Upper lobe of left lung (tissue), 6 donors: ENCODE results near the gene CCDC85B. TPM values are rescaled to one million over a fixed set of nuclear protein-coding genes. Genes with fewer than 3 reads are reported as not detected.

ENCODE experiments used
- ATAC-seq, 2 donors: fragments of 200-7000 bp; cut with Tn5 transposase; one replicate each; pipeline ENCODE4 v1.9.1; 2022; ENCODE audit warnings: mild to moderate bottlenecking in 2 of 2, moderate library complexity in 2 of 2; ENCODE audit not compliant: low FRiP score in 2 of 2
- DNase-seq, 2 donors: peaks; one replicate each; pipeline ENCODE4 v3.0.0-alpha.2; 2019 to 2020
- H3K27ac ChIP-seq, 4 donors: fragments of 200-600 bp; sonication (generic); one replicate each; pipeline ENCODE4 v1.5.1; 2016 to 2019
- H3K27me3 ChIP-seq, 4 donors: fragments of 200-600 bp; sonication (generic); one replicate each; pipeline ENCODE4 v1.5.1; 2017 to 2019
- H3K36me3 ChIP-seq, 4 donors: fragments of 200-600 bp; sonication (generic); one replicate each; pipeline ENCODE4 v1.5.1; 2016 to 2019
- H3K4me1 ChIP-seq, 4 donors: fragments of 200-600 bp; sonication (generic); one replicate each; pipeline ENCODE4 v1.5.1; 2018 to 2019
- H3K4me3 ChIP-seq, 4 donors: fragments of 200-600 bp; sonication (generic); one replicate each; pipeline ENCODE4 v1.5.1; 2017 to 2019; ENCODE audit warnings: mild to moderate bottlenecking in 2 of 4, moderate library complexity in 1 of 4
- H3K9me3 ChIP-seq, 4 donors: fragments of 200-600 bp; sonication (generic); one replicate each; pipeline ENCODE4 v1.5.1; 2018 to 2019
- EP300 ChIP-seq, 4 donors: sonication (generic); formaldehyde crosslinking; IDR thresholded peaks; one replicate each; pipeline ENCODE4 v1.5.1; 2017; ENCODE audit warnings: antibody characterized with exemption in 4 of 4, control low read depth in 2 of 4
- POLR2A ChIP-seq, 4 donors: fragments of 450-650 bp; IDR thresholded peaks; one replicate each; pipeline ENCODE4 v1.5.1; 2016 to 2017; ENCODE audit warnings: antibody characterized with exemption in 4 of 4, mild to moderate bottlenecking in 2 of 4
- POLR2AphosphoS5 ChIP-seq, 2 donors: sonication (generic); formaldehyde crosslinking; IDR thresholded peaks; one replicate each; pipeline ENCODE4 v1.5.1; 2017; ENCODE audit warnings: antibody characterized with exemption in 2 of 2
- WGBS, 2 donors: methylation state at CpG; one replicate each; pipeline ENCODE4 v1.1.5; 2017 to 2018; 5-methylcytosine and 5-hydroxymethylcytosine counted together
- total RNA-seq, 6 donors: library from RNA; depleted of rRNA in 4 of 6; stranded (reverse); fragments of >200 nt in 4 of 6; gene quantifications; one replicate each; pipeline versions ENCODE4 v1.1.0 to v1.2.1, GENCODE V29; 2016 to 2021
- TF ChIP-seq, protein P1 (sequence below), 6 experiments: fragments of 450-650 bp in 4 of 6; fragments of 200-600 bp in 2 of 6; sonication (generic) in 2 of 6; IDR thresholded peaks; one replicate each; pipeline ENCODE4 v1.5.1; 2016 to 2019; ENCODE audit warnings: antibody characterized with exemption in 6 of 6
- donor health status: DM: no; HTN: no; CAD: no; lungs with moderate emphysema.
- donor health status: DM: no; HTN: yes; CAD: no; lungs with severe emphysema.

The CCDC85B gene
- total RNA-seq, 6 donors from 2014 or later: 19.9 to 69.7 (median 37.2) TPM

DNA sequence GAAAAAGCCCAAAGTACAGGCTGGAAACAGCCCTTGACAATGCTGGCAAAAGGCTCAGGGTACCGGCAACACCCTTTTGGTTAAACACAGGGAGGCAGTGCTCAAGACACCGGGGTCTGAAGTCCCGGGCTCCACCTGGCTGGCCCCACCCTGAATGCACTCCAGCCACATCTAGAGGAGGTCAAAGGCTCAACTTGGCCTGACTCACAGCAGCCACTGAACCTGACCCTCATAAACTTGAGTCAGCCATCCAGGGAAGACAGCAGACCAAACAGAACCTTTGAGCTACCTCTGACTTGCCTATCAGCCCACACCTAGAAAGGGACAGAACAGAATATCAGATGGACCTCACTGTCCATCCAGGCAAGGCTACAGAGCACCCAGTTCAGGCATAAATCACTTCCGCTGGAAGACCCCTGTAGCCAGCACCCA is 36.3 kb upstream of the CCDC85B start:
- Histone ChIP-seq H3K4me3 (no peak overlapping the region), H3K4me1 (peaks cover 19 to 42% (median 25%) of the 10 kb centered on the region in 4 donors), H3K9me3 (peaks cover 0 to 7% (median 0%) of the 10 kb centered on the region in 4 donors), H3K36me3 (peaks cover 19 to 62% (median 52%) of the 10 kb centered on the region in 4 donors), H3K27ac (no peak overlapping the region), H3K27me3 (no peaks in the 10 kb centered on the region)
- TF ChIP-seq, protein P1, sequence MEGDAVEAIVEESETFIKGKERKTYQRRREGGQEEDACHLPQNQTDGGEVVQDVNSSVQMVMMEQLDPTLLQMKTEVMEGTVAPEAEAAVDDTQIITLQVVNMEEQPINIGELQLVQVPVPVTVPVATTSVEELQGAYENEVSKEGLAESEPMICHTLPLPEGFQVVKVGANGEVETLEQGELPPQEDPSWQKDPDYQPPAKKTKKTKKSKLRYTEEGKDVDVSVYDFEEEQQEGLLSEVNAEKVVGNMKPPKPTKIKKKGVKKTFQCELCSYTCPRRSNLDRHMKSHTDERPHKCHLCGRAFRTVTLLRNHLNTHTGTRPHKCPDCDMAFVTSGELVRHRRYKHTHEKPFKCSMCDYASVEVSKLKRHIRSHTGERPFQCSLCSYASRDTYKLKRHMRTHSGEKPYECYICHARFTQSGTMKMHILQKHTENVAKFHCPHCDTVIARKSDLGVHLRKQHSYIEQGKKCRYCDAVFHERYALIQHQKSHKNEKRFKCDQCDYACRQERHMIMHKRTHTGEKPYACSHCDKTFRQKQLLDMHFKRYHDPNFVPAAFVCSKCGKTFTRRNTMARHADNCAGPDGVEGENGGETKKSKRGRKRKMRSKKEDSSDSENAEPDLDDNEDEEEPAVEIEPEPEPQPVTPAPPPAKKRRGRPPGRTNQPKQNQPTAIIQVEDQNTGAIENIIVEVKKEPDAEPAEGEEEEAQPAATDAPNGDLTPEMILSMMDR (IDR thresholded peaks at IDR 0.05): no peak
- TF ChIP-seq POLR2A (IDR thresholded peaks at IDR 0.05) (no peak), EP300 (IDR thresholded peaks at IDR 0.05) (no peak), POLR2AphosphoS5 (IDR thresholded peaks at IDR 0.05) (no peak)
- ATAC-seq (no peak), DNase-seq (no peak)
- WGBS, 2 donors: 92 to 100% methylated on average over 1 to 4 of the region's 4 CpGs

DNA sequence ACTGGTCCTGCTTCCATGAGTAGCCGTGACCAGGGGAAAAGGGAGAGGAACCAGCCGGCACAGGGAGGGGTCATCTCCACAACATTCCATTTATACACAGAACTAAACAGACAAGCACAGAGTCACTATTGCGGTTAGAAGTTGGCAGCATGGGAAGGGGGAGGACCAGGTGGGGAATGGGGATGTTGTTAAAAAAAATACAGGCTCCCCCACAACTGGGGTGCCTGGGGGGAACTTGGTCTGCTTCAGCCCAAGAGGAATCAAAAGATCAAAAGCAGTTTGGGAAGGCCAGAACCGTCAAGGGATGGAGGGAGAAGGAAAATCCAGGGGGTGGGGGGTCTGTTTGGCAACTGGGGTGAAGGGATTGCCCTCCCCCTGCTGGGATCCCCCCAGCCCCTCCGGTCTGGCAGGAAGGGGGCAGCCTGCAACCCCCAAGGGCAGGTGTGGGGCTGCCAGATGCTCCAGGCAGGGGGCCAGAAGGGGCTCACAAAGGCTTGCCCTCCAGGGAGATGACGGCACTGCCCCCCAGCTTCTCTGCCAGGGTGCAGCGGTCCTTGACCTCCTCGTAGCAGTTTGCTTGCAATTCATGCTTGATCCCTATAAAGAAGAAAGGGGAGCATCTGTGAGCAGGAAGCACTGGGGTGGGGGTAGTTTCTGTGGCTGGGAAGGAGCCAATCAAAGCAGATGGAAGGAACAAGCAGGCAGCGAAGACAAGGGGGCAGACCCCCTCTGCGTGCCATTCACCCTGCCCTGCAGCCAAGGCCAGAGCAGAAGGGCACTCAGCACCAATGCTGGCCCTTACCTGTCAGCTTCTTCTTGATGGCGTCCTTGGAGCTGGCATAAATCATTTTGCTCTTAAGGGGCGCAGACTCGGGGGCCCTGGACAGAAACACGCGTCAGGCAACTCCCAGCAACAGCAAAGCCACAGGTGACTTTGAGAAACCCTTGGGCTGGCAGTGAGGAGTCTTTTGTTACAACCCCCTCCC is 35.3 kb upstream of the CCDC85B start:
- Histone ChIP-seq H3K4me3 (peak overlapping the region in 1 of 4 donors; percentile 66), H3K27ac (no peak overlapping the region), H3K4me1 (peaks cover 19 to 49% (median 32%) of the 10 kb centered on the region in 4 donors), H3K36me3 (peaks cover 19 to 62% (median 52%) of the 10 kb centered on the region in 4 donors), H3K27me3 (no peaks in the 10 kb centered on the region), H3K9me3 (peaks cover 0 to 7% (median 0%) of the 10 kb centered on the region in 4 donors)
- WGBS, 2 donors: 88 to 92% methylated on average over 14 to 15 of the region's 15 CpGs
- TF ChIP-seq EP300 (IDR thresholded peaks at IDR 0.05): no peak
- TF ChIP-seq, protein P1 (IDR thresholded peaks at IDR 0.05): no peak
- ATAC-seq (no peak), DNase-seq (no peak)

DNA sequence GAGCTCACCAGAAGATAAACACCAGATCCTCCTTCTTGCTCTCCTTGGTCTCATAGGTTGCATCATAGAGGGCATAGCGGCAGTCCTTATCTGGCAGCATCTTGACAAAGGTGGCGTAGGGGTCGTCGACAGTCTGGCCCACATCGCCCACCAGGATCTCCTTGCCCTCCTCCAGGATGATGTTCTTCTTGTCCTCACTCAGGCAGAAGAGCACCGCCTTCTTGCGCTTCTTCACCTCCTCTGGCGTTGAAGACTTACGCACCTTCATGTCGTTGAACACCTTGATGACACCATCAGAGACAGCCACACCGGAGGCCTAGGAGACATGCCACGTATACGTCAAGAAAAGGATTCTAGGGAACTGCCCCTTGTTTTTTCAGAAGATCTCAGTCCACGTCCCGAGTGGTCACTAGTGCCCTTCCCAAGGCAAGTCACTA is 34.5 kb upstream of the CCDC85B start:
- Histone ChIP-seq H3K9me3 (peaks cover 0 to 7% (median 0%) of the 10 kb centered on the region in 4 donors), H3K27ac (peak overlapping the region in 2 of 4 donors; percentile 90 to 94), H3K27me3 (no peaks in the 10 kb centered on the region), H3K4me1 (peaks cover 19 to 51% (median 32%) of the 10 kb centered on the region in 4 donors), H3K4me3 (peak overlapping the region in 2 of 4 donors; percentile 66 to 77), H3K36me3 (peaks cover 19 to 58% (median 51%) of the 10 kb centered on the region in 4 donors)
- ATAC-seq: no peak
- WGBS, 2 donors: 86 to 90% methylated on average over 15 of the region's 15 CpGs
- TF ChIP-seq, protein P1 (IDR thresholded peaks at IDR 0.05): no peak
- TF ChIP-seq POLR2AphosphoS5 (IDR thresholded peaks at IDR 0.05) (no peak), EP300 (IDR thresholded peaks at IDR 0.05) (no peak), POLR2A (IDR thresholded peaks at IDR 0.05) (no peak)
- no peak for DNase-seq

DNA sequence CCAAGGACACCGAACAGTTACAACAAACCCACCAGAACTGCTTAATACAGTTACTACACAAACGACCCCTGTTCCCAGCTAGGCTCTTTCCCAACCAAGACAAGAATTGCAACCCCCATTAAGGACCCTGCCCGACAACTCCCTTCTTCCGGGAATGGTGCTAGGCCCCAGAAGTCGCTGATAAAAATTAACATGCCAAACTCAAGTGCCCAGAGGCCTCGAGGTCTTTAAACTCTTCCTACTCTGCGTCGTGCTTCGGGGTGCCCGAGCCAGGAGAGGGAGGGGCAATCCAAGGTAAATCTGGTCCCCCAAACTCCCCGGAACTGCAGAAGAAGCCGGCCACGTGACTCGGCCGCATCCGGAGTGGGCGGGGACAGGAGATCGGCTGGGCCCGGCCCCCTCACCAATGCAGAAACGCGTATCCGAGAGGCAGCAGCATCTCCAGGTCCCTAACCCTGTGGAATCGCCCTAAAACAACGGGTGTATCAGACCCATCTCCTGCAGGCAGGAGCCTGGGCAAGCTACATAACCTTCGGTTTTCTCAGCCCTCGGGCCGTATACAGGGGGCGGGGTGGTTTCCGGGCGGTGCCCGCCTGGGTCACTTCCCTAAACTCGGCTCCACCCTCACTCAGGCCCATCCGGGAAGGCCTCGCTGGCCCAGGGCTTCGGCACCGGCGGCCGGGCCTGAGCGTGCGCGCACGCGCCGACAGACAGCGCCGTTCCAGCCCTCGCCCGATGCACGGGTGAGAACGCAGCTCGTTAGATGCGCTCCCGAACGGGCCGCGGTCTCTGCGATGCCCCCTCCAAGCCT is 33.6 kb upstream of the CCDC85B start:
- peak overlapping the region; percentile 90 to 99 (median 96) for H3K27ac ChIP-seq
- ATAC-seq (peak; percentile 69 to 74), DNase-seq (peak; percentile 90 to 95)
- TF ChIP-seq, protein P1 (IDR thresholded peaks at IDR 0.05): peak in 1 of 6 experiments; percentile 16
- TF ChIP-seq EP300 (IDR thresholded peaks at IDR 0.05) (peak in 2 of 4 donors; percentile 13 to 61), POLR2AphosphoS5 (IDR thresholded peaks at IDR 0.05) (peak; percentile 83 to 88), POLR2A (IDR thresholded peaks at IDR 0.05) (peak in 3 of 4 donors; percentile 18 to 80 (median 52))
- H3K9me3 ChIP-seq: no peaks in the 10 kb centered on the region
- peaks cover 19 to 49% (median 43%) of the 10 kb centered on the region in 4 donors for H3K36me3 ChIP-seq
- no peaks in the 10 kb centered on the region for H3K27me3 ChIP-seq
- 2 to 8% methylated on average over 10 to 49 of the region's 57 CpGs for WGBS, 2 donors
- peak overlapping the region; percentile 66 to 98 (median 84) for H3K4me3 ChIP-seq
- H3K4me1 ChIP-seq: peaks cover 29 to 60% (median 42%) of the 10 kb centered on the region in 4 donors
